ENCODE data around the gene TEX101.
A peak's percentile ranks its signal among the peaks of the same experiment; 100 is the strongest.

Gene TEX101

DNA sequence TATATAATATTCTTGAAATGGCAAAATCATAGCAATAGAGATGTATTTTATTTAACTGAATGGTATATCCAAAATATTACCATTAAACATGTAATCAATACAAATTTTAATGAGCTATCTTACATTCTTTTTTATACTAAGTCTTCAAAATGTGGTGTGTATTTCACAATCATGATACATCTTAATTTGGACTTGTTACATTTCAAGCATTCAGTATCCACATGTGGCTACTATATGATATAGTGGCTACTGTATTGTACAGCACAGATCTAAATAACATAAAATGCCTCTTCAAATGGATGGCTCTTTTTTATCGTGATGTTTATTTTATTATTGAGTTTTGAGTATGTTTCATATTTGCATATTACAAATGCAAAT, 8.0 kb downstream of the TEX101 start:
- TF ChIP-seq, protein P1, sequence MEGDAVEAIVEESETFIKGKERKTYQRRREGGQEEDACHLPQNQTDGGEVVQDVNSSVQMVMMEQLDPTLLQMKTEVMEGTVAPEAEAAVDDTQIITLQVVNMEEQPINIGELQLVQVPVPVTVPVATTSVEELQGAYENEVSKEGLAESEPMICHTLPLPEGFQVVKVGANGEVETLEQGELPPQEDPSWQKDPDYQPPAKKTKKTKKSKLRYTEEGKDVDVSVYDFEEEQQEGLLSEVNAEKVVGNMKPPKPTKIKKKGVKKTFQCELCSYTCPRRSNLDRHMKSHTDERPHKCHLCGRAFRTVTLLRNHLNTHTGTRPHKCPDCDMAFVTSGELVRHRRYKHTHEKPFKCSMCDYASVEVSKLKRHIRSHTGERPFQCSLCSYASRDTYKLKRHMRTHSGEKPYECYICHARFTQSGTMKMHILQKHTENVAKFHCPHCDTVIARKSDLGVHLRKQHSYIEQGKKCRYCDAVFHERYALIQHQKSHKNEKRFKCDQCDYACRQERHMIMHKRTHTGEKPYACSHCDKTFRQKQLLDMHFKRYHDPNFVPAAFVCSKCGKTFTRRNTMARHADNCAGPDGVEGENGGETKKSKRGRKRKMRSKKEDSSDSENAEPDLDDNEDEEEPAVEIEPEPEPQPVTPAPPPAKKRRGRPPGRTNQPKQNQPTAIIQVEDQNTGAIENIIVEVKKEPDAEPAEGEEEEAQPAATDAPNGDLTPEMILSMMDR (IDR thresholded peaks at IDR 0.05; ENCODE audit: control insufficient read depth, insufficient read depth, low read depth, low read length, missing control alignments), result no peak
- H3K4me3 ChIP-seq (ENCODE audit: control insufficient read depth, low read depth, low read length), result no peak overlapping the region
- no peak for DNase-seq (ENCODE audit: low read depth)

DNA sequence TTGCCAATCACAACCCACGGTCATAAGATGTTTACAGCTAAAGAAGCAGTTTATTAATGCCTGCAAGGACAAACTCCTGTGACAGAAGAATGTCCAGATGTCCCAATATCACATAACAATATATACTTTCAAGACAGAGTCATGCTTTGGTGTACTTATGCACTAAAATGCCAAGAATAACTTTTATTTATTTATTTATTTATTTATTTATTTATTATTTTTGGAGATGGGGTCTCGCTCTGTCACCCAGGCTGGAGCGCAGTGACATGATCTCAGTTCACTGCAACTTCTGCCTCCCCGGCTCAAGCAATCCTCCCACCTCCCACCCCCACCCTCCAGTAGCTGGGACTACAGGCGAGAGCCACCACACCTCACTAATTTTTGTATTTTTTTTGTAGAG, 9.1 kb downstream of the TEX101 start:
- TF ChIP-seq, protein P1 (IDR thresholded peaks at IDR 0.05; ENCODE audit: control insufficient read depth, insufficient read depth, low read depth, low read length, missing control alignments), result no peak
- no peak for DNase-seq (ENCODE audit: low read depth)

DNA sequence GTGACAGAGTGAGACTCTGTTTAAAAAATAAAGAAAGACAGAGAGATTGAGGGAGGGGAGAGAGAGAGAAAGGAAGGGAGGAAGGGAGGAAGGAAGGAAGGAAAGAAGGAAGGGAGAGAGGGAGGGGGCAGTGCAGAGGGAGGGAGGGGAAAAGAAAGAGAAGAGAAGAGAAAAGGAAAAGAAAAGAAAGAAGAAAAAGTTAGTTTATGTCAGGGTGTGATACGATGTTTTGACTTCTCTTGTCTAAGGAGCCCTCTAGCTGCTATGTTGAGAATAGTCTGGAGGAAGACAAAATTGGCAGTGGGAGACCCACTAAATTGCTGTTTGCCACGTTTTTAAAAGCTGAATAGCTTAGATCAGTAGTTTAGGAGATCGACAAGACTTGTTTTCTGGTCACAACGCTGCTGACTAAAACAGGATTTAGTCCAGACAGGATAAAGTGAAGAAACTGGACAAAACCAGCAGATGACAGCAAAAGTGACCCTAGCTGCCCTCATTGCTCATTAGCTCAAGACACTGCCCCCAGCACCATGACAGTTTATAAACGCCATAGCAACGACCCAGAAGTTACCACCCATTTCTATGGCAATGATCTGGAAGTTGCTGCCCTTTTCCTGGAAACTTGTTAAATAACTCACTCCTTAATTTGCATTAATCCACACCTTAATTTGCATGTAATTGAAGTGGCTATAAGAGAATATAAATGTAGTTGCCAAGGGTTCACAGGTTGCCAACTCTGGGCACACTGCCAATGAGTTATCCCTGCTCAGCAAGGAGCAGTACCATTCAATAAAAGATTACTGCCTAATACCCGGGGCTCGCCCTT, 11.1 kb downstream of the TEX101 start:
- TF ChIP-seq, protein P1 (IDR thresholded peaks at IDR 0.05; ENCODE audit: control insufficient read depth, insufficient read depth, low read depth, low read length, missing control alignments), result peak; percentile 61
- no peak for DNase-seq (ENCODE audit: low read depth)
- H3K4me3 ChIP-seq (ENCODE audit: control insufficient read depth, low read depth, low read length), result no peak overlapping the region

More for the DNA sequence above, 9.1 kb downstream of the TEX101 start:
- no peak overlapping the region for H3K4me3 ChIP-seq (ENCODE audit: control insufficient read depth, low read depth, low read length)

DNA sequence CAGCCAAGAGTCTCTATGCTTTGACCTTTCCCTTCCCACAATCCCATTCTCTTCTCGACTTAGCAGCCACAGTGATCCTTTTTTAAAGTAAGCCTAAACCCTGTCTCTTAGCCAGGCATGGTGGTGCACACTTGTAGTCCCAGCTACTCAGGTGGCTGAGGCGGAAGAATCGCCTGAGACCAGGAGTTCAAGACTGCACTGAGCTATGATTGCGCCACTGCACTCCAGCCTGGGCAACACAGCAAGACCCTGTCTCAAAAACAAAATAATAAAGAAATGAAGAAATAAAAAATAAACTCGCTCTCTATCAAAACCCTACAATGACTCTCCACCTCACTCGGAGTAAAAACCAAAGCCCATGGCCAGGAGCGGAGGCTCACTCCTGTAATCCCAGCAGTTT, 14.7 kb downstream of the TEX101 start:
- DNase-seq (ENCODE audit: low read depth), result no peak
- no peak overlapping the region for H3K4me3 ChIP-seq (ENCODE audit: control insufficient read depth, low read depth, low read length)
- TF ChIP-seq, protein P1 (IDR thresholded peaks at IDR 0.05; ENCODE audit: control insufficient read depth, insufficient read depth, low read depth, low read length, missing control alignments), result no peak

DNA sequence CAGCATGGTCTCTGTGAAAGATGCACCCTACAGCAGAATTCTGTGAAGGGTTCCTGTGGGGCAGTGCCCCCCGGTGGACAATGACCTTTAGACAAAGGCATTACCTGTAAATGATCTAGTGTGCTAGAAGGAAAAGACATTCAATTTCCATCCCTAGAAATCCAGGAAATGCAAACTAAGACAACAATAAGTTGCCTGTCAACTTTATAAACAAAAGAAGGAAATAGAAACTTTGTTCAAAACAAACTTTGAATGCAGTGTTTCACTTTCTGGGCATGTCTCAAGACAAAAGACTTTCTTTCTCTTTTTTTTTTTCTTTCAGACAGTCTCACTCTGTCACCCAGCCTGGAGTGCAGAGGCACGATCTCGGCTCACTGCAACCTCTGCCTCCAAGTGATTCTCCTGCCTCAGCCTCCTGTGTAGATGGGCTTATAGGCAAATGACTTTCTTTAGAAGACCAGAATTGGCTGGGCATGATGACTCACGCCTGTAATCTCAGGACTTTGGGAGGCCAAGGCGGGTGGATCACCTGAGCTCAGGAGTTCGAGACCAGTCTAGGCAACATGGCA, 15.5 kb downstream of the TEX101 start:
- no peak overlapping the region for H3K4me3 ChIP-seq (ENCODE audit: control insufficient read depth, low read depth, low read length)
- DNase-seq (ENCODE audit: low read depth), result no peak
- TF ChIP-seq, protein P1 (IDR thresholded peaks at IDR 0.05; ENCODE audit: control insufficient read depth, insufficient read depth, low read depth, low read length, missing control alignments), result no peak

DNA sequence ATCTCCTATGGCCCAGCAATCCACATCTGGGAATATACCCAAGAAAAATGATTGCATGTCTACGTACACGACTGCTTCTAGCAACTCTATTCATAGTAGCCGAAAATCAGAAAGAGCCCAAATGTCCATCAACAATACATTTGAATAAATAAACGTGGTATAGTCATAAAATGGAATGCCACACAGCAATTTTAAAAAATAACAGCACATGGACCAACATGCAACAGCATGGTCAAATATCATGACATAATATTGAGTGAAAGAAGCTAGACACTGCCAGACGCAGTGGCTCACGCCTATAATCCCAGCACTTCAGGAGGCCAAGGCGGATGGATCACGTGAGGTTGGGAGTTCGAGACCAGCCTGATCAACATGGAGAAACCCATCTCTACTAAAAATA, 16.3 kb downstream of the TEX101 start:
- H3K4me3 ChIP-seq (ENCODE audit: control insufficient read depth, low read depth, low read length), result no peak overlapping the region
- TF ChIP-seq, protein P1 (IDR thresholded peaks at IDR 0.05; ENCODE audit: control insufficient read depth, insufficient read depth, low read depth, low read length, missing control alignments), result no peak
- DNase-seq (ENCODE audit: low read depth), result no peak

All from AG09309 (cell line).